Measurements from ENCODE around the gene FAAP20. TPM values are rescaled to one million over a fixed set of nuclear protein-coding genes. Genes with fewer than 3 reads are reported as not detected.

The FAAP20 gene
- total and polyA plus RNA-seq, 8 donors = 17.2 to 75.6 (median 24.1) TPM

- ATAC-seq (no peak), DNase-seq (no peak), FAIRE-seq (no peak)
- TF ChIP-seq, protein P1, sequence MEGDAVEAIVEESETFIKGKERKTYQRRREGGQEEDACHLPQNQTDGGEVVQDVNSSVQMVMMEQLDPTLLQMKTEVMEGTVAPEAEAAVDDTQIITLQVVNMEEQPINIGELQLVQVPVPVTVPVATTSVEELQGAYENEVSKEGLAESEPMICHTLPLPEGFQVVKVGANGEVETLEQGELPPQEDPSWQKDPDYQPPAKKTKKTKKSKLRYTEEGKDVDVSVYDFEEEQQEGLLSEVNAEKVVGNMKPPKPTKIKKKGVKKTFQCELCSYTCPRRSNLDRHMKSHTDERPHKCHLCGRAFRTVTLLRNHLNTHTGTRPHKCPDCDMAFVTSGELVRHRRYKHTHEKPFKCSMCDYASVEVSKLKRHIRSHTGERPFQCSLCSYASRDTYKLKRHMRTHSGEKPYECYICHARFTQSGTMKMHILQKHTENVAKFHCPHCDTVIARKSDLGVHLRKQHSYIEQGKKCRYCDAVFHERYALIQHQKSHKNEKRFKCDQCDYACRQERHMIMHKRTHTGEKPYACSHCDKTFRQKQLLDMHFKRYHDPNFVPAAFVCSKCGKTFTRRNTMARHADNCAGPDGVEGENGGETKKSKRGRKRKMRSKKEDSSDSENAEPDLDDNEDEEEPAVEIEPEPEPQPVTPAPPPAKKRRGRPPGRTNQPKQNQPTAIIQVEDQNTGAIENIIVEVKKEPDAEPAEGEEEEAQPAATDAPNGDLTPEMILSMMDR (IDR thresholded peaks at IDR 0.05) = no peak
- Histone ChIP-seq H3K27me3 (no peaks in the 10 kb centered on the region), H3K9me3 (no peaks in the 10 kb centered on the region), H3K36me3 (no peaks in the 10 kb centered on the region), H3K4me1 (no peaks in the 10 kb centered on the region), H3K4me3 (no peak overlapping the region), H3K27ac (no peak overlapping the region)
- intact Hi-C loops (cut with DNase I) = no loop called here
- 92 to 96% methylated on average over 55 to 58 of the region's 58 CpGs for WGBS, 2 donors
Observed at GRCh38 chr1:2180297-2181245, 14.0 kb downstream of the FAAP20 start.

DNA sequence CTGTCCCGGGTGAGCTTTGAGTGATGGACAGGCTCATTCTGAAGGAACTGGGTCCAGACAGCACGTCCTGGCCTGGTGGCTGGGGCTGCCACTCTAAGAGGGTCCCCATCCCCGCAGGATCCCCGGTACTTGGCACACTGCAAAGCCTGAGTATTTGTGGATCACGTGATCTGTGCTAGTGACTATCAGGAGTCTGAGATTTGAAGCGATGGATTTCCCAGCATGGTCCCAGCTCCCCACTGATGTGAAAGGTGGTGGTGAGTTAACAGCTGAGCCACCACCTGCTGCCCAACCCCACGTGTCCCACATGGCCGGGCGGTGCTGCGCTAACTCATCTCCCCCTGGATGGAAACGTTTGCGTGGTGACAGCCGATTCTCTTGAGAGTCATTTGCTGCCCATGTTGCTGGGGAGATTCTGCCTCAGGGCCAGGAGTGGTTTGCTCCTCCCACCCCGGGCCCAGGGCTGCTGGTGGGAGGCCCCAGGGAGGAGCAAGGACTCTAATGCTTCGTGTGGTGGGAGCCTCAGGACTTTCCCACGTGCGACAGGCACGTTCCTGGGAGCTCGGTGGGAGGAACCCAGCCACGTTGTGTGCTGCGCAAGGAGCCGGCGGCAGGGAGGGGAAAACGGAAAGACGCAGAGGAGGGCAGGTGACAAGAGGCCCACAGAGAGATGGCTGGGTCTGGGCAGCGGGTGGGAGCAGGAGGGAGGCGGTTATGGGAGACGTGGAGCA, 15.1 kb downstream of the FAAP20 start:
- H3K4me1 ChIP-seq = no peaks in the 10 kb centered on the region
- DNase-seq = no peak
- no peaks in the 10 kb centered on the region for H3K36me3 ChIP-seq
- TF ChIP-seq, protein P1 (IDR thresholded peaks at IDR 0.05) = no peak
- intact Hi-C loops (cut with DNase I) = no loop called here
- ATAC-seq = no peak
- no peak for FAIRE-seq
- H3K27ac ChIP-seq = no peak overlapping the region
- no peaks in the 10 kb centered on the region for H3K27me3 ChIP-seq
- no peaks in the 10 kb centered on the region for H3K9me3 ChIP-seq
- no peak overlapping the region for H3K4me3 ChIP-seq
- WGBS, 2 donors = 82 to 84% methylated on average over 28 of the region's 28 CpGs

DNA sequence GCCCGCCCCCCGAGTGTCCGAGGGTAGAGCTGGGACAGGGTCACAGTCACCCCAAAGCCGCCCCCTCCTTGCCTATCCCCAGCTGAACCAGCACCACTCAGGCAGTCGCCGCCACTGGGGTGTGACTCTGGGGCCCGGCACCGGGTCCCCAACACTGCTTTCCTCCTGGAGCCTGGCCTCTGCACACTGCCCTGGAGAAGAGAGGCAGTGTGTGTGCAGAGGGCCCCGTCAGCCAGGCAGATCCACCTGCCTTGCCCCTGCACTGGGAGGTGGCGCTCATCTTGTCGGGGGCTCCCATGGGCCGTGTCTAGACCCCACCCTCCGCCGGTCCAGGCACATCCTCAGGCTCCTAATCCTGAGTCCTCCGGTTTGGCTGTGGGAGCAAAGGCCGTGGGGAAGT, 15.7 kb downstream of the FAAP20 start:
- ATAC-seq (no peak), FAIRE-seq (no peak), DNase-seq (no peak)
- Histone ChIP-seq H3K4me1 (no peaks in the 10 kb centered on the region), H3K27me3 (no peaks in the 10 kb centered on the region), H3K27ac (no peak overlapping the region), H3K4me3 (no peak overlapping the region), H3K36me3 (no peaks in the 10 kb centered on the region), H3K9me3 (no peaks in the 10 kb centered on the region)
- TF ChIP-seq, protein P1 (IDR thresholded peaks at IDR 0.05) = no peak
- intact Hi-C loops (cut with DNase I) = no loop called here
- WGBS, 2 donors = 92 to 93% methylated on average over 14 to 16 of the region's 16 CpGs

DNA sequence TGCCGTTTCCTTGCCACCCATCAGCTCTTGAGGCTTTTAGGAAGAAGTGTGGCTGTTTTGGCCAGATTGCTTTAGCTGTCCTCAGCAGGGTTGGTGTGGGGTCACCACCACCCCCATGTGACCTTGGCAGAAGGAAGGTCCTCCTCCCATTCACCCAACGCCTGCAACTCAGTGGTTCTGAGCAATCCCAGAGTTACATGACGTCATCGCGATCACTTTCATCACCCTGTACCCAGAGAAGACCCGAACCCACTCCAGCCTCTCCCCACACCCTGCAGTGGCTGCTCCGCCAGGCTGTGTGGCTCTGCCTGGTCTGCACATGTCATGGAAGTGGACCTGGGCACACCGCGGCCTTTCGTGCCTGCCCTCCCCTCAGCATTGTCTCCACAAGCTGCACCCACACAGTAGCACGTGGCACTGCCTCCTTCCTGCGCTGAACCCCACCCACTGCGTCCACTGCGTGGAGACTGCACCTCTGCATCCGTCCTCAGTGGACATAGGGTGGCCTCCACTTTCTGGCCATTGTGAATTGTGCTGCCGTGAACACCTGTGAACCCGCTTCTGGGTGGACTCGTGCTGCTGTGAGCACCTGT, 16.5 kb downstream of the FAAP20 start:
- Histone ChIP-seq H3K4me3 (no peak overlapping the region), H3K27ac (no peak overlapping the region), H3K27me3 (no peaks in the 10 kb centered on the region), H3K9me3 (no peaks in the 10 kb centered on the region), H3K36me3 (no peaks in the 10 kb centered on the region), H3K4me1 (no peaks in the 10 kb centered on the region)
- no peak for ATAC-seq
- intact Hi-C loops (cut with DNase I) = no loop called here
- no peak for DNase-seq
- FAIRE-seq = no peak
- TF ChIP-seq, protein P1 (IDR thresholded peaks at IDR 0.05) = no peak
- 89 to 93% methylated on average over 18 of the region's 18 CpGs for WGBS, 2 donors

Data from pancreas (tissue), 10 donors.